Fibroblast of lung (primary cell): Measurements from ENCODE around the gene PLTP. TPM values are rescaled to one million over a fixed set of nuclear protein-coding genes. Genes with fewer than 3 reads are reported as not detected.

ENCODE experiments used
- DNase-seq, 2 donors: peaks; one replicate each; pipeline versions ENCODE4 v3.0.0 to v3.0.0-alpha.2; 2010; ENCODE audit warnings: low read depth in 2 of 2
- H2AFZ ChIP-seq: 2 replicates; pipeline ENCODE4 v1.5.1; 2012; ENCODE audit warnings: low read length, control low read depth, inconsistent platforms
- H3K27ac ChIP-seq: 2 replicates; pipeline ENCODE4 v1.5.1; 2011; ENCODE audit warnings: low read length, control low read depth; ENCODE audit not compliant: insufficient read depth
- H3K27me3 ChIP-seq: 2 replicates; pipeline ENCODE4 v1.5.1; 2011; ENCODE audit warnings: mild to moderate bottlenecking, low read length; ENCODE audit not compliant: control insufficient read depth, insufficient read depth
- H3K36me3 ChIP-seq: 2 replicates; pipeline ENCODE4 v1.5.1; 2011; ENCODE audit warnings: low read length; ENCODE audit not compliant: control insufficient read depth, insufficient read depth
- H3K4me1 ChIP-seq: 2 replicates; pipeline ENCODE4 v1.5.1; 2011; ENCODE audit warnings: low read length; ENCODE audit not compliant: control insufficient read depth, insufficient read depth; ENCODE audit errors: extremely low read depth
- H3K4me2 ChIP-seq: 2 replicates; pipeline ENCODE4 v1.5.1; 2011; ENCODE audit warnings: low read length, control low read depth; ENCODE audit not compliant: insufficient read depth; ENCODE audit errors: extremely low read depth
- H3K4me3 ChIP-seq, 4 experiments: fragments of 200-600 bp in 1 of 4; sonication (generic) in 1 of 4; replicated peaks in 1 of 4; 2 replicates each; pipeline ENCODE4 v1.5.1; 2011 to 2016; ENCODE audit warnings: low read length in 4 of 4, low read depth in 3 of 4, mild to moderate bottlenecking in 3 of 4, control low read depth in 2 of 4, inconsistent platforms in 1 of 4, mixed read lengths in 1 of 4; ENCODE audit not compliant: insufficient read depth in 1 of 4; ENCODE audit errors: control extremely low read depth in 1 of 4
- H3K79me2 ChIP-seq: 2 replicates; pipeline ENCODE4 v1.5.1; 2012; ENCODE audit warnings: mild to moderate bottlenecking, low read length, inconsistent platforms; ENCODE audit not compliant: control insufficient read depth, insufficient read depth
- H3K9ac ChIP-seq: 2 replicates; pipeline ENCODE4 v1.5.1; 2011; ENCODE audit warnings: mild to moderate bottlenecking, low read length, control low read depth; ENCODE audit not compliant: insufficient read depth
- H3K9me3 ChIP-seq: 2 replicates; pipeline ENCODE4 v1.5.1; 2012; ENCODE audit warnings: low read depth, low read length; ENCODE audit not compliant: control insufficient read depth, insufficient read depth
- H4K20me1 ChIP-seq: 2 replicates; pipeline ENCODE4 v1.5.1; 2011; ENCODE audit warnings: low read length; ENCODE audit not compliant: control insufficient read depth, insufficient read depth; ENCODE audit errors: extremely low read depth
- CTCF ChIP-seq, 2 donors: IDR thresholded peaks in 1 of 2; conservative IDR thresholded peaks in 1 of 2; 1 replicate in 1 of 2; 2 replicates in 1 of 2; pipeline ENCODE4 v1.5.1; 2011 to 2012; ENCODE audit warnings: low read length in 2 of 2, control low read depth in 1 of 2, inconsistent platforms in 1 of 2, low read depth in 1 of 2, mild to moderate bottlenecking in 1 of 2
- EZH2 ChIP-seq: IDR thresholded peaks from 2 replicates; pipeline ENCODE4 v1.5.1; 2012; ENCODE audit warnings: low read length, control low read depth, mild to moderate bottlenecking; ENCODE audit errors: missing control alignments
- polyA minus RNA-seq: library from RNA; depleted of rRNA, polyadenylated mRNA; stranded (reverse); fragments of >200 nt; gene quantifications from 2 replicates; pipeline ENCODE4 v1.2.3, GENCODE V29; 2011; ENCODE audit warnings: low replicate concordance
- polyA plus RNA-seq, 2 donors: library from polyadenylated mRNA; depleted of rRNA in 1 of 2; stranded (reverse) in 1 of 2; unstranded in 1 of 2; fragments of >200 nt; gene quantifications; 2 replicates each; pipeline ENCODE4 v1.2.1, GENCODE V29; 2011 to 2012; ENCODE audit warnings: missing spikeins in 1 of 2
- total RNA-seq: library from RNA; depleted of rRNA; stranded (reverse); fragments of >200 nt; gene quantifications from 2 replicates; pipeline ENCODE4 v1.2.1, GENCODE V29; 2014

Gene PLTP
- total RNA-seq (110 and 132 TPM in 2 replicates), polyA plus RNA-seq (28.5 and 63.1 TPM in 2 replicates), polyA minus RNA-seq (64.5 and 131 TPM in 2 replicates)
- polyA plus RNA-seq (2012) = 36.1 and 77.6 TPM in 2 replicates

- TF ChIP-seq EZH2 = no peak
- no peak for TF ChIP-seq CTCF (conservative IDR thresholded peaks at IDR 0.05 in 1 of 2, IDR thresholded peaks at IDR 0.05 in 1 of 2; ENCODE audit: low read depth in 1 of 2, low read length in 2 of 2)
- peak within 1 kb of the TSS; percentile 18 to 90 (median 53) for H3K4me3 ChIP-seq
- peak within 1 kb of the TSS; percentile 65 for H2AFZ ChIP-seq
- peak; percentile 77 to 81 for DNase-seq
- peak within 1 kb of the TSS; percentile 76 for H3K27ac ChIP-seq
- peak within 1 kb of the TSS; percentile 65 for H3K9ac ChIP-seq
- no peaks in the 10 kb centered on the region for H3K9me3 ChIP-seq
- H3K4me2 ChIP-seq = peak within 1 kb of the TSS; percentile 89
- peaks cover 14% of the 10 kb centered on the region for H3K4me1 ChIP-seq
- no peaks in the 10 kb centered on the region for H3K79me2 ChIP-seq
- H4K20me1 ChIP-seq = no peaks in the 10 kb centered on the region
- no peaks in the 10 kb centered on the region for H3K27me3 ChIP-seq
- H3K36me3 ChIP-seq = no peaks in the 10 kb centered on the region
Measured at GRCh38 chr20:45911486-45912343, at the start of gene PLTP. PLTP (minus strand) TSS chr20:45912155; CDS start chr20:45911452, 703 bp downstream.

- H3K9me3 ChIP-seq = no peaks in the 10 kb centered on the region
- no peak overlapping the region for H3K4me2 ChIP-seq
- H3K4me1 ChIP-seq = no peaks in the 10 kb centered on the region
- DNase-seq = no peak
- no peaks in the 10 kb centered on the region for H3K27me3 ChIP-seq
- H2AFZ ChIP-seq = no peak overlapping the region
- no peak for TF ChIP-seq EZH2
- TF ChIP-seq CTCF (conservative IDR thresholded peaks at IDR 0.05 in 1 of 2, IDR thresholded peaks at IDR 0.05 in 1 of 2; ENCODE audit: low read depth in 1 of 2, low read length in 2 of 2) = no peak
- H3K9ac ChIP-seq = no peak overlapping the region
- H3K27ac ChIP-seq = no peak overlapping the region
- no peaks in the 10 kb centered on the region for H3K79me2 ChIP-seq
- peaks cover 43% of the 10 kb centered on the region for H3K36me3 ChIP-seq
- no peaks in the 10 kb centered on the region for H4K20me1 ChIP-seq
- no peak overlapping the region for H3K4me3 ChIP-seq
Measured at GRCh38 chr20:45959956-45960630, 48.1 kb upstream of the PLTP start.

- peaks cover 41% of the 10 kb centered on the region for H3K36me3 ChIP-seq
- no peaks in the 10 kb centered on the region for H4K20me1 ChIP-seq
- H3K9me3 ChIP-seq = no peaks in the 10 kb centered on the region
- TF ChIP-seq EZH2 = no peak
- no peak for TF ChIP-seq CTCF (conservative IDR thresholded peaks at IDR 0.05 in 1 of 2, IDR thresholded peaks at IDR 0.05 in 1 of 2; ENCODE audit: low read depth in 1 of 2, low read length in 2 of 2)
- H3K27me3 ChIP-seq = no peaks in the 10 kb centered on the region
- H3K9ac ChIP-seq = no peak overlapping the region
- no peak overlapping the region for H3K27ac ChIP-seq
- no peaks in the 10 kb centered on the region for H3K4me1 ChIP-seq
- no peaks in the 10 kb centered on the region for H3K79me2 ChIP-seq
- no peak overlapping the region for H3K4me2 ChIP-seq
- no peak for DNase-seq
- no peak overlapping the region for H2AFZ ChIP-seq
- H3K4me3 ChIP-seq = no peak overlapping the region
Measured at GRCh38 chr20:45959126-45959525, 47.2 kb upstream of the PLTP start.
